H9 (cell line): ENCODE measurements around the gene XYLB. TPM values are rescaled to one million over a fixed set of nuclear protein-coding genes. Genes with fewer than 3 reads are reported as not detected.

Experiments
- DNase-seq: peaks from one replicate; pipeline ENCODE4 v3.0.0-alpha.2; 2017
- H2AFZ ChIP-seq: one replicate; pipeline ENCODE4 v1.6.1; 2013; ENCODE audit warnings: mild to moderate bottlenecking, low read length, control low read depth, moderate library complexity
- H2AK5ac ChIP-seq: 2 replicates; pipeline ENCODE4 v1.6.1; 2013; ENCODE audit warnings: low read length, control low read depth, mixed read lengths; ENCODE audit not compliant: insufficient read length
- H2BK120ac ChIP-seq: one replicate; pipeline ENCODE4 v1.6.1; 2013; ENCODE audit warnings: low read depth, mild to moderate bottlenecking, low read length, control low read depth, inconsistent platforms; ENCODE audit not compliant: poor library complexity, severe bottlenecking
- H2BK12ac ChIP-seq: 2 replicates; pipeline ENCODE4 v1.6.1; 2013; ENCODE audit warnings: low read length, control low read depth, mixed read lengths, low read depth; ENCODE audit not compliant: insufficient read length
- H2BK15ac ChIP-seq: 2 replicates; pipeline ENCODE4 v1.6.1; 2013; ENCODE audit warnings: low read depth, low read length, control low read depth
- H2BK20ac ChIP-seq: one replicate; pipeline ENCODE4 v1.6.1; 2013; ENCODE audit warnings: low read depth, mild to moderate bottlenecking, low read length, control low read depth, inconsistent platforms; ENCODE audit not compliant: poor library complexity, severe bottlenecking
- H2BK5ac ChIP-seq: 2 replicates; pipeline ENCODE4 v1.6.1; 2013; ENCODE audit warnings: low read length, control low read depth, mixed read lengths; ENCODE audit not compliant: insufficient read length
- H3K14ac ChIP-seq: 2 replicates; pipeline ENCODE4 v1.6.1; 2013; ENCODE audit warnings: low read length, control low read depth; ENCODE audit not compliant: insufficient read depth
- H3K18ac ChIP-seq: 2 replicates; pipeline ENCODE4 v1.6.1; 2013; ENCODE audit warnings: low read depth, mild to moderate bottlenecking, mixed read lengths, low read length, control low read depth; ENCODE audit not compliant: insufficient read length
- H3K23ac ChIP-seq: 2 replicates; pipeline ENCODE4 v1.6.1; 2013; ENCODE audit warnings: low read length, control low read depth, mixed read lengths, low read depth; ENCODE audit not compliant: insufficient read length
- H3K23me2 ChIP-seq: 2 replicates; pipeline ENCODE4 v1.6.1; 2013; ENCODE audit warnings: low read depth, mild to moderate bottlenecking, mixed read lengths, low read length, control low read depth; ENCODE audit not compliant: insufficient read length, poor library complexity, severe bottlenecking
- H3K27ac ChIP-seq: 2 replicates; pipeline ENCODE4 v1.5.1; 2013; ENCODE audit warnings: low read length, control low read depth, mixed read lengths, low read depth; ENCODE audit not compliant: insufficient read length
- H3K27me3 ChIP-seq: 2 replicates; pipeline ENCODE4 v1.6.1; 2013; ENCODE audit warnings: low read length, control low read depth, inconsistent platforms; ENCODE audit not compliant: insufficient read depth
- H3K4ac ChIP-seq: 2 replicates; pipeline ENCODE4 v1.6.1; 2013; ENCODE audit warnings: low read depth, mild to moderate bottlenecking, control low read depth, inconsistent platforms, low read length, moderate library complexity
- H3K4me1 ChIP-seq: 2 replicates; pipeline ENCODE4 v1.6.1; 2013; ENCODE audit warnings: low read length, control low read depth, inconsistent platforms; ENCODE audit not compliant: insufficient read depth
- H3K4me2 ChIP-seq: 2 replicates; pipeline ENCODE4 v1.6.1; 2013; ENCODE audit warnings: low read length, control low read depth, mixed read lengths; ENCODE audit not compliant: insufficient read length, insufficient read depth
- H3K56ac ChIP-seq: 2 replicates; pipeline ENCODE4 v1.6.1; 2013; ENCODE audit warnings: low read depth, mild to moderate bottlenecking, mixed read lengths, low read length, control low read depth; ENCODE audit not compliant: insufficient read length
- H3K79me1 ChIP-seq: 2 replicates; pipeline ENCODE4 v1.6.1; 2013; ENCODE audit warnings: low read depth, mild to moderate bottlenecking, moderate library complexity, low read length, control low read depth, inconsistent platforms; ENCODE audit not compliant: insufficient read depth, poor library complexity, severe bottlenecking
- H3K79me2 ChIP-seq: 2 replicates; pipeline ENCODE4 v1.6.1; 2013; ENCODE audit warnings: low read length, control low read depth, inconsistent platforms; ENCODE audit not compliant: insufficient read depth
- H3K9ac ChIP-seq: 2 replicates; pipeline ENCODE4 v1.6.1; 2013; ENCODE audit warnings: low read length, control low read depth, mixed read lengths; ENCODE audit not compliant: insufficient read length; ENCODE audit errors: extremely low read depth
- H3K9me3 ChIP-seq: one replicate; pipeline ENCODE4 v1.6.1; 2013; ENCODE audit warnings: low read depth, low read length, inconsistent platforms; ENCODE audit not compliant: control insufficient read depth
- H3T11ph ChIP-seq: one replicate; pipeline ENCODE4 v1.6.1; 2013; ENCODE audit warnings: mild to moderate bottlenecking, low read length, control low read depth, inconsistent platforms
- H4K20me1 ChIP-seq: one replicate; pipeline ENCODE4 v1.6.1; 2013; ENCODE audit not compliant: control insufficient read depth, insufficient read length, insufficient read depth
- H4K5ac ChIP-seq: 2 replicates; pipeline ENCODE4 v1.6.1; 2013; ENCODE audit warnings: low read depth, mild to moderate bottlenecking, mixed read lengths, low read length, control low read depth; ENCODE audit not compliant: insufficient read length
- H4K8ac ChIP-seq: replicated peaks from 2 replicates; pipeline ENCODE4 v1.6.1; 2013; ENCODE audit warnings: low read length, control low read depth, mixed read lengths, low read depth; ENCODE audit not compliant: insufficient read length
- H4K91ac ChIP-seq: 2 replicates; pipeline ENCODE4 v1.6.1; 2013; ENCODE audit warnings: low read depth, mild to moderate bottlenecking, moderate library complexity, mixed read lengths, low read length, control low read depth; ENCODE audit not compliant: insufficient read length
- H3K27ac Mint-ChIP-seq, 3 experiments: 2 replicates in 2 of 3; 3 replicates in 1 of 3; pipeline ENCODE4 v1.8.0; 2020 to 2021; ENCODE audit warnings: mixed read lengths in 3 of 3, mild to moderate bottlenecking in 1 of 3, moderate library complexity in 1 of 3
- H3K27me3 Mint-ChIP-seq: 2 replicates; pipeline ENCODE4 v1.8.0; 2021; ENCODE audit warnings: low read depth, mild to moderate bottlenecking, moderate library complexity, mixed read lengths
- H3K36me3 Mint-ChIP-seq, 3 experiments: 2 replicates in 2 of 3; 3 replicates in 1 of 3; pipeline ENCODE4 v1.8.0; 2020 to 2021; ENCODE audit warnings: low read depth in 3 of 3, mixed read lengths in 3 of 3; ENCODE audit not compliant: insufficient read depth in 1 of 3
- H3K4me1 Mint-ChIP-seq, 2 experiments: 2 replicates each; pipeline ENCODE4 v1.8.0; 2020; ENCODE audit warnings: mixed read lengths in 2 of 2
- H3K4me3 Mint-ChIP-seq, 2 experiments: 2 replicates in 1 of 2; 3 replicates in 1 of 2; pipeline ENCODE4 v1.8.0; 2020 to 2021; ENCODE audit warnings: mild to moderate bottlenecking in 2 of 2, mixed read lengths in 2 of 2, moderate library complexity in 1 of 2
- H3K9me3 Mint-ChIP-seq, 2 experiments: 2 replicates in 1 of 2; 3 replicates in 1 of 2; pipeline ENCODE4 v1.8.0; 2020; ENCODE audit warnings: mild to moderate bottlenecking in 2 of 2, mixed read lengths in 2 of 2, moderate library complexity in 1 of 2
- total RNA-seq: library from RNA; stranded (reverse); gene quantifications from 2 replicates; pipeline ENCODE4 v1.2.1, GENCODE V29; 2021
- TF ChIP-seq, protein P1 (sequence below): fragments of 200-600 bp; sonication (generic); conservative IDR thresholded peaks from 3 replicates; pipeline ENCODE4 v1.8.0; 2021; ENCODE audit warnings: antibody characterized with exemption, mild to moderate bottlenecking

XYLB gene
- total RNA-seq, 1 experiment from 2014 or later = 2.6 TPM

GRCh38 chr3:38446812-38447211, 100.2 kb downstream of the XYLB start:
- TF ChIP-seq, protein P1, sequence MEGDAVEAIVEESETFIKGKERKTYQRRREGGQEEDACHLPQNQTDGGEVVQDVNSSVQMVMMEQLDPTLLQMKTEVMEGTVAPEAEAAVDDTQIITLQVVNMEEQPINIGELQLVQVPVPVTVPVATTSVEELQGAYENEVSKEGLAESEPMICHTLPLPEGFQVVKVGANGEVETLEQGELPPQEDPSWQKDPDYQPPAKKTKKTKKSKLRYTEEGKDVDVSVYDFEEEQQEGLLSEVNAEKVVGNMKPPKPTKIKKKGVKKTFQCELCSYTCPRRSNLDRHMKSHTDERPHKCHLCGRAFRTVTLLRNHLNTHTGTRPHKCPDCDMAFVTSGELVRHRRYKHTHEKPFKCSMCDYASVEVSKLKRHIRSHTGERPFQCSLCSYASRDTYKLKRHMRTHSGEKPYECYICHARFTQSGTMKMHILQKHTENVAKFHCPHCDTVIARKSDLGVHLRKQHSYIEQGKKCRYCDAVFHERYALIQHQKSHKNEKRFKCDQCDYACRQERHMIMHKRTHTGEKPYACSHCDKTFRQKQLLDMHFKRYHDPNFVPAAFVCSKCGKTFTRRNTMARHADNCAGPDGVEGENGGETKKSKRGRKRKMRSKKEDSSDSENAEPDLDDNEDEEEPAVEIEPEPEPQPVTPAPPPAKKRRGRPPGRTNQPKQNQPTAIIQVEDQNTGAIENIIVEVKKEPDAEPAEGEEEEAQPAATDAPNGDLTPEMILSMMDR = no peak
- no peak overlapping the region for H2AK5ac ChIP-seq
- H2BK120ac ChIP-seq = no peak overlapping the region
- H2BK15ac ChIP-seq = no peak overlapping the region
- Mint-ChIP-seq H3K4me3 (no peak overlapping the region), H3K4me1 (peaks cover 5 to 11% of the 10 kb centered on the region in 2 experiments; a peak in 3 of 4 replicates), H3K36me3 (peaks cover 4 to 5% (median 4%) of the 10 kb centered on the region in 3 experiments; a peak in 5 of 7 replicates), H3K27me3 (peaks cover 9% of the 10 kb centered on the region), H3K9me3 (peaks cover 7 to 10% of the 10 kb centered on the region in 2 experiments; a peak in 4 of 5 replicates), H3K27ac (no peak overlapping the region)
- no peak overlapping the region for H3K27ac ChIP-seq
- no peak overlapping the region for H4K8ac ChIP-seq
- H3K9ac ChIP-seq = no peak overlapping the region
- H2AFZ ChIP-seq = no peak overlapping the region
- H3K23ac ChIP-seq = no peak overlapping the region
- DNase-seq = no peak
- no peak overlapping the region for H2BK5ac ChIP-seq
- no peak overlapping the region for H3T11ph ChIP-seq
- no peak overlapping the region for H4K5ac ChIP-seq
- H3K79me2 ChIP-seq = no peaks in the 10 kb centered on the region
- no peaks in the 10 kb centered on the region for H4K20me1 ChIP-seq
- no peak overlapping the region for H3K56ac ChIP-seq
- no peak overlapping the region for H2BK12ac ChIP-seq
- H3K9me3 ChIP-seq = no peaks in the 10 kb centered on the region
- no peak overlapping the region for H3K4me2 ChIP-seq
- no peak overlapping the region for H3K14ac ChIP-seq
- H3K4me1 ChIP-seq = no peaks in the 10 kb centered on the region
- H3K79me1 ChIP-seq = no peaks in the 10 kb centered on the region
- no peaks in the 10 kb centered on the region for H3K23me2 ChIP-seq
- H3K18ac ChIP-seq = no peak overlapping the region
- H2BK20ac ChIP-seq = no peak overlapping the region
- H3K4ac ChIP-seq = no peak overlapping the region
- H4K91ac ChIP-seq = no peak overlapping the region
- H3K27me3 ChIP-seq = no peaks in the 10 kb centered on the region
